IMR-90 (cell line): Measurements from ENCODE around the gene IL4. TPM values are rescaled to one million over a fixed set of nuclear protein-coding genes. Genes with fewer than 3 reads are reported as not detected.

Source experiments
- ATAC-seq: fragments of 200-7000 bp; cut with Tn5 transposase; 2 replicates; pipeline ENCODE4 v1.9.1; 2020; ENCODE audit warnings: low read depth, mild to moderate bottlenecking, moderate library complexity
- BruUV-seq: library from RNA; stranded (reverse); fragments of 400-500 nt; replicated peaks from 2 replicates; lab custom pipeline; 2021; lab: Mats Ljungman, UMichigan
- CTCF ChIA-PET: fragments of 300-600 bp; formaldehyde crosslinking; extraction: SDS; loops from one replicate; lab custom pipeline; 2021; ENCODE audit warnings: antibody characterized with exemption; lab: Yijun Ruan, JAX
- POLR2A ChIA-PET: fragments of 300-600 bp; sonication (Branson Sonifier 250); formaldehyde crosslinking; loops from one replicate; lab custom pipeline; 2022; ENCODE audit warnings: antibody characterized with exemption; ENCODE audit not compliant: unreplicated experiment; lab: Charles Lee
- DNase-seq: peaks from one replicate; pipeline ENCODE4 v3.0.0; 2013
- H2AFZ ChIP-seq: replicated peaks from 2 replicates; pipeline ENCODE3; 2013; ENCODE audit warnings: low read length, mild to moderate bottlenecking; ENCODE audit not compliant: poor library complexity
- H2AK5ac ChIP-seq: 2 replicates; pipeline ENCODE4 v1.6.1; 2013; ENCODE audit warnings: low read depth, low read length, inconsistent platforms
- H2AK9ac ChIP-seq: replicated peaks from 2 replicates; pipeline ENCODE3; 2013; ENCODE audit warnings: mild to moderate bottlenecking, low read depth, low read length, moderate library complexity; ENCODE audit not compliant: poor library complexity
- H2BK120ac ChIP-seq: 2 replicates; pipeline ENCODE4 v1.6.1; 2013; ENCODE audit warnings: low read depth, low read length, inconsistent platforms
- H2BK15ac ChIP-seq: 3 replicates; pipeline ENCODE4 v1.6.1; 2013; ENCODE audit warnings: low read depth, low read length, inconsistent platforms
- H2BK20ac ChIP-seq: 2 replicates; pipeline ENCODE4 v1.6.1; 2013; ENCODE audit warnings: low read depth, mild to moderate bottlenecking, inconsistent platforms, low read length, moderate library complexity
- H2BK5ac ChIP-seq: 2 replicates; pipeline ENCODE4 v1.6.1; 2013; ENCODE audit warnings: mild to moderate bottlenecking, low read depth, low read length, inconsistent platforms; ENCODE audit not compliant: poor library complexity, severe bottlenecking
- H3K14ac ChIP-seq: replicated peaks from 2 replicates; pipeline ENCODE4 v1.6.1; 2013; ENCODE audit warnings: low read depth, low read length, inconsistent platforms
- H3K18ac ChIP-seq: 2 replicates; pipeline ENCODE4 v1.6.1; 2013; ENCODE audit warnings: low read depth, low read length, control low read depth
- H3K23ac ChIP-seq: 2 replicates; pipeline ENCODE4 v1.6.1; 2013; ENCODE audit warnings: low read depth, low read length, inconsistent platforms
- H3K27ac ChIP-seq: 2 replicates; pipeline ENCODE4 v1.5.1; 2013; ENCODE audit warnings: mild to moderate bottlenecking, control low read depth, low read length; ENCODE audit not compliant: insufficient read depth
- H3K27me3 ChIP-seq: 2 replicates; pipeline ENCODE4 v1.6.1; 2013; ENCODE audit warnings: low read length; ENCODE audit not compliant: control insufficient read depth, insufficient read depth
- H3K36me3 ChIP-seq: 2 replicates; pipeline ENCODE4 v1.6.1; 2013; ENCODE audit warnings: low read length, mixed read lengths; ENCODE audit not compliant: control insufficient read depth, insufficient read depth
- H3K4ac ChIP-seq: 2 replicates; pipeline ENCODE4 v1.6.1; 2013; ENCODE audit warnings: low read depth, low read length, inconsistent platforms
- H3K4me1 ChIP-seq: 2 replicates; pipeline ENCODE4 v1.6.1; 2013; ENCODE audit warnings: low read length, mixed read lengths; ENCODE audit not compliant: control insufficient read depth, insufficient read depth
- H3K4me2 ChIP-seq: 2 replicates; pipeline ENCODE4 v1.6.1; 2013; ENCODE audit warnings: low read depth, mild to moderate bottlenecking, control low read depth, low read length, moderate library complexity
- H3K4me3 ChIP-seq: 2 replicates; pipeline ENCODE4 v1.5.1; 2013; ENCODE audit warnings: low read depth, mild to moderate bottlenecking, control low read depth, low read length, moderate library complexity; ENCODE audit not compliant: insufficient read depth
- H3K56ac ChIP-seq: 2 replicates; pipeline ENCODE4 v1.6.1; 2013; ENCODE audit warnings: low read length, inconsistent platforms; ENCODE audit not compliant: insufficient read depth; ENCODE audit errors: extremely low read depth
- H3K79me1 ChIP-seq, 2 experiments: 2 replicates each; pipeline ENCODE4 v1.6.1; 2013; ENCODE audit warnings: low read length in 2 of 2, inconsistent platforms in 1 of 2, low read depth in 1 of 2
- H3K9ac ChIP-seq: 2 replicates; pipeline ENCODE4 v1.6.1; 2013; ENCODE audit warnings: low read depth, low read length, control low read depth
- H3K9me1 ChIP-seq: 2 replicates; pipeline ENCODE4 v1.6.1; 2013; ENCODE audit warnings: low read length, inconsistent platforms; ENCODE audit not compliant: insufficient read depth
- H3K9me3 ChIP-seq: 2 replicates; pipeline ENCODE4 v1.6.1; 2013; ENCODE audit warnings: low read length; ENCODE audit not compliant: control insufficient read depth, insufficient read depth
- H4K20me1 ChIP-seq: 2 replicates; pipeline ENCODE4 v1.6.1; 2013; ENCODE audit warnings: low read length, inconsistent platforms; ENCODE audit not compliant: insufficient read depth
- H4K5ac ChIP-seq: 2 replicates; pipeline ENCODE4 v1.6.1; 2013; ENCODE audit warnings: mild to moderate bottlenecking, low read depth, low read length, control low read depth
- H4K8ac ChIP-seq, 2 experiments: 2 replicates each; pipeline ENCODE4 v1.6.1; 2013; ENCODE audit warnings: low read depth in 2 of 2, low read length in 2 of 2, control low read depth in 1 of 2, inconsistent platforms in 1 of 2
- H4K91ac ChIP-seq: 2 replicates; pipeline ENCODE4 v1.6.1; 2013; ENCODE audit warnings: low read depth, low read length, inconsistent platforms; ENCODE audit not compliant: insufficient read depth
- BHLHE40 ChIP-seq: fragments of 150-350 bp; IDR thresholded peaks from 2 replicates; pipeline ENCODE4 v1.6.1; 2016; ENCODE audit warnings: mild to moderate bottlenecking, low read depth, low read length
- CEBPB ChIP-seq: IDR thresholded peaks from 2 replicates; pipeline ENCODE4 v1.6.1; 2012; ENCODE audit warnings: low read depth, low read length, improper control_type of control experiment
- CHD1 ChIP-seq: IDR thresholded peaks from 2 replicates; pipeline ENCODE4 v1.6.1; 2012; ENCODE audit warnings: low read depth, low read length, improper control_type of control experiment
- CTCF ChIP-seq: conservative IDR thresholded peaks from 2 replicates; pipeline ENCODE4 v1.5.1; 2012; ENCODE audit warnings: mild to moderate bottlenecking, low read depth, low read length, improper control_type of control experiment
- ELK1 ChIP-seq: fragments of 150-350 bp; IDR thresholded peaks from 2 replicates; pipeline ENCODE4 v1.6.1; 2016; ENCODE audit warnings: low read depth, mild to moderate bottlenecking, low read length, moderate library complexity, borderline replicate concordance
- FOS ChIP-seq: fragments of 150-350 bp; IDR thresholded peaks from 2 replicates; pipeline ENCODE4 v1.6.1; 2016; ENCODE audit warnings: low read depth, low read length
- MAFK ChIP-seq: IDR thresholded peaks from 2 replicates; pipeline ENCODE4 v1.6.1; 2012; ENCODE audit warnings: low read depth, low read length, improper control_type of control experiment
- MAZ ChIP-seq: IDR thresholded peaks from 2 replicates; pipeline ENCODE4 v1.6.1; 2012; ENCODE audit warnings: low read depth, mild to moderate bottlenecking, low read length, improper control_type of control experiment, moderate library complexity, borderline replicate concordance
- MXI1 ChIP-seq: IDR thresholded peaks from 2 replicates; pipeline ENCODE4 v1.6.1; 2012; ENCODE audit warnings: low read depth, mild to moderate bottlenecking, low read length, moderate library complexity, borderline replicate concordance
- NFE2L2 ChIP-seq: fragments of 150-350 bp; IDR thresholded peaks from 2 replicates; pipeline ENCODE4 v1.6.1; 2016; ENCODE audit warnings: low read depth, mild to moderate bottlenecking, low read length
- POLR2A ChIP-seq: IDR thresholded peaks from 2 replicates; pipeline ENCODE4 v1.6.1; 2012; ENCODE audit warnings: mild to moderate bottlenecking, low read depth, low read length
- RAD21 ChIP-seq: IDR thresholded peaks from 2 replicates; pipeline ENCODE4 v1.6.1; 2012; ENCODE audit warnings: low read length, improper control_type of control experiment
- RCOR1 ChIP-seq: IDR thresholded peaks from 2 replicates; pipeline ENCODE4 v1.6.1; 2012; ENCODE audit warnings: mild to moderate bottlenecking, low read length, improper control_type of control experiment; ENCODE audit not compliant: insufficient replicate concordance
- RFX5 ChIP-seq: IDR thresholded peaks from 2 replicates; pipeline ENCODE4 v1.8.0; 2012; ENCODE audit warnings: low read depth, mild to moderate bottlenecking, low read length, moderate library complexity
- SMC3 ChIP-seq: fragments of 150-350 bp; IDR thresholded peaks from 2 replicates; pipeline ENCODE4 v1.6.1; 2016; ENCODE audit warnings: low read depth, mild to moderate bottlenecking, antibody characterized with exemption, low read length, moderate library complexity
- USF2 ChIP-seq: fragments of 150-350 bp; IDR thresholded peaks from 2 replicates; pipeline ENCODE4 v1.6.1; 2017; ENCODE audit warnings: mild to moderate bottlenecking, antibody characterized with exemption, low read length, low read depth
- WGBS, 2 experiments: methylation state at CpG; one replicate each; pipeline versions ENCODE4 v1.1.5 to v1.1.7; 2013; ENCODE audit warnings: missing lambda C conversion rate in 2 of 2; ENCODE audit not compliant: insufficient read length in 1 of 2; ENCODE audit errors: extremely low coverage in 2 of 2; 5-methylcytosine and 5-hydroxymethylcytosine counted together
- dilution Hi-C: fragments of 300-500 bp; cut with HindIII; formaldehyde crosslinking; loops from one replicate; pipeline ENCODE4 v1.14.3; 2018; ENCODE audit warnings: low sequenced_read_pairs; ENCODE audit not compliant: unreplicated experiment
- in situ Hi-C: fragments of 300-500 bp; cut with MboI; formaldehyde crosslinking; loops from 3 replicates; pipeline ENCODE4 v1.14.3; 2019; ENCODE audit warnings: low sequenced_read_pairs, inconsistent platforms, mixed read lengths
- intact Hi-C: fragments of 100-400 bp; cut with micrococcal nuclease; formaldehyde crosslinking; loops from 2 replicates; pipeline ENCODE4 v1.10.0; 2022
- polyA plus RNA-seq, 3 experiments: library from polyadenylated mRNA; depleted of rRNA; stranded (reverse); fragments of >200 nt; gene quantifications; 2 replicates each; pipeline ENCODE4 v1.2.3, GENCODE V29; 2012; ENCODE audit warnings: low replicate concordance in 1 of 3
- total RNA-seq: library from RNA; depleted of rRNA; stranded (reverse); fragments of >200 nt; gene quantifications from 2 replicates; pipeline ENCODE4 v1.2.3, GENCODE V29; 2012

The IL4 gene
- total and polyA plus RNA-seq, 2 of the 4 experiments (the other 2 are of a cell fraction) = not detected

GRCh38 chr5:132664696-132665209 is 9.0 kb upstream of the IL4 start:
- H3K14ac ChIP-seq = no peak overlapping the region
- DNase-seq (no peak), ATAC-seq (no peak)
- H3K9me1 ChIP-seq = no peaks in the 10 kb centered on the region
- H2AK5ac ChIP-seq = no peak overlapping the region
- no peak overlapping the region for H3K18ac ChIP-seq
- no peak overlapping the region for H3K56ac ChIP-seq
- no peak overlapping the region for H2AK9ac ChIP-seq
- H3K9ac ChIP-seq = no peak overlapping the region
- H4K8ac ChIP-seq = no peak overlapping the region
- BruUV-seq = no TSS peak
- no peak overlapping the region for H2BK5ac ChIP-seq
- H3K4me2 ChIP-seq = no peak overlapping the region
- no peak overlapping the region for H3K4me3 ChIP-seq
- ChIA-PET CTCF (no interaction called here), POLR2A (no interaction called here)
- H2AFZ ChIP-seq = no peak overlapping the region
- no peaks in the 10 kb centered on the region for H3K27me3 ChIP-seq
- peaks cover 3% of the 10 kb centered on the region; the same call in 1 of the 2 replicates for H3K4me1 ChIP-seq
- in situ Hi-C loops (no loop called here), dilution Hi-C loops (no loop called here), intact Hi-C loops (loop anchor here (5.0 kb wide), 1 partner anchor 158 kb away; no protein-coding TSS in a partner anchor)
- H3K79me1 ChIP-seq = no peaks in the 10 kb centered on the region
- H3K36me3 ChIP-seq = no peaks in the 10 kb centered on the region
- H2BK120ac ChIP-seq = no peak overlapping the region
- H3K4ac ChIP-seq = no peak overlapping the region
- H2BK15ac ChIP-seq = no peak overlapping the region
- no peak overlapping the region for H2BK20ac ChIP-seq
- H3K23ac ChIP-seq = no peak overlapping the region
- H4K20me1 ChIP-seq = no peaks in the 10 kb centered on the region
- no peak overlapping the region for H4K5ac ChIP-seq
- no peaks in the 10 kb centered on the region for H3K9me3 ChIP-seq
- WGBS, 2 experiments = no CpG with 5 or more reads among the region's 9 CpGs
- no peak overlapping the region for H4K91ac ChIP-seq
- H3K27ac ChIP-seq = no peak overlapping the region
- no peak for TF ChIP-seq SMC3
- TF ChIP-seq CHD1 = no peak
- no peak for TF ChIP-seq NFE2L2
- no peak for TF ChIP-seq CEBPB
- TF ChIP-seq RAD21 = no peak
- TF ChIP-seq CTCF = no peak
- no peak for TF ChIP-seq BHLHE40
- no peak for TF ChIP-seq POLR2A
- TF ChIP-seq FOS = no peak
- TF ChIP-seq MAFK = no peak
- TF ChIP-seq MXI1 = no peak
- no peak for TF ChIP-seq RFX5
- TF ChIP-seq ELK1 = no peak
- TF ChIP-seq MAZ = no peak
- no peak for TF ChIP-seq RCOR1
- TF ChIP-seq USF2 = no peak
